NT2/D1 (cell line): Measurements from ENCODE around the gene SIGLEC1.

Source experiments
- DNase-seq: peaks from one replicate; pipeline ENCODE4 v3.0.0-alpha.2; 2011; ENCODE audit warnings: low read depth, low spot score
- H3K27me3 ChIP-seq: 2 replicates; pipeline ENCODE4 v1.6.0; 2011; ENCODE audit warnings: mild to moderate bottlenecking; ENCODE audit not compliant: insufficient read length, insufficient read depth
- H3K36me3 ChIP-seq: 2 replicates; pipeline ENCODE4 v1.6.1; 2011; ENCODE audit warnings: mild to moderate bottlenecking, low read length, mixed read lengths; ENCODE audit not compliant: insufficient read depth, insufficient read length
- H3K4me1 ChIP-seq: 2 replicates; pipeline ENCODE4 v1.5.1; 2011; ENCODE audit not compliant: insufficient read depth, insufficient read length
- H3K4me3 ChIP-seq: 2 replicates; pipeline ENCODE4 v1.5.1; 2011; ENCODE audit warnings: low read depth; ENCODE audit not compliant: insufficient read length
- H3K9ac ChIP-seq: 2 replicates; pipeline ENCODE4 v1.6.0; 2011; ENCODE audit warnings: low read depth; ENCODE audit not compliant: insufficient read length
- H3K9me3 ChIP-seq: 2 replicates; pipeline ENCODE4 v1.5.1; 2011; ENCODE audit warnings: mild to moderate bottlenecking, low read length; ENCODE audit not compliant: insufficient read depth
- SUZ12 ChIP-seq: IDR thresholded peaks from 2 replicates; pipeline ENCODE4 v1.6.1; 2011; ENCODE audit not compliant: insufficient read length, insufficient read depth; ENCODE audit errors: extremely low read depth
- YY1 ChIP-seq: IDR thresholded peaks from 2 replicates; pipeline ENCODE4 v1.6.1; 2011; ENCODE audit not compliant: insufficient read length, insufficient read depth
- ZNF274 ChIP-seq: IDR thresholded peaks from 2 replicates; pipeline ENCODE4 v1.6.1; 2011; ENCODE audit warnings: mild to moderate bottlenecking, low read depth, low read length

Gene SIGLEC1

DNA sequence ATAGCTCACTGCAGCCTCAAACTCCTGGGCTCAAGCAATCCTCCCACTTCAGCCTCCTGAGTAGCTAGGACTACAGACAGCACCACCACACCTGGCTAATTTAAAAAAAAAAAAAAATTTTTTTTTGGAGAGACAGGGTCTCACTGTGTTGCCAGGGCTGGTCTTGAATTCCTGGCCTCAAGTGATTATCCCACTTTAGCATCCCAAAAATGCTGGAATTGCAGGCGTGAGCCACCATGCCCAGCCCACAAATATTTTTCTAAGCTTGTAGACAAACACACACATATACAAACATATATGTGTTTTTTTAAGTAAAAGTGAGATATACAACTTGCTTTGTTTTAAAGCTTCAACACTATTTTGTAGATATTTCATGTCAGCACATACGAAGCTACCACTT is 30.9 kb upstream of the SIGLEC1 start:
- H3K4me1 ChIP-seq: peaks cover 15% of the 10 kb centered on the region
- no peak overlapping the region for H3K4me3 ChIP-seq
- no peaks in the 10 kb centered on the region for H3K9me3 ChIP-seq
- H3K27me3 ChIP-seq: no peaks in the 10 kb centered on the region
- no peak for DNase-seq
- TF ChIP-seq YY1 (no peak), ZNF274 (no peak), SUZ12 (no peak)
- peaks cover 9% of the 10 kb centered on the region for H3K36me3 ChIP-seq
- H3K9ac ChIP-seq: no peak overlapping the region

DNA sequence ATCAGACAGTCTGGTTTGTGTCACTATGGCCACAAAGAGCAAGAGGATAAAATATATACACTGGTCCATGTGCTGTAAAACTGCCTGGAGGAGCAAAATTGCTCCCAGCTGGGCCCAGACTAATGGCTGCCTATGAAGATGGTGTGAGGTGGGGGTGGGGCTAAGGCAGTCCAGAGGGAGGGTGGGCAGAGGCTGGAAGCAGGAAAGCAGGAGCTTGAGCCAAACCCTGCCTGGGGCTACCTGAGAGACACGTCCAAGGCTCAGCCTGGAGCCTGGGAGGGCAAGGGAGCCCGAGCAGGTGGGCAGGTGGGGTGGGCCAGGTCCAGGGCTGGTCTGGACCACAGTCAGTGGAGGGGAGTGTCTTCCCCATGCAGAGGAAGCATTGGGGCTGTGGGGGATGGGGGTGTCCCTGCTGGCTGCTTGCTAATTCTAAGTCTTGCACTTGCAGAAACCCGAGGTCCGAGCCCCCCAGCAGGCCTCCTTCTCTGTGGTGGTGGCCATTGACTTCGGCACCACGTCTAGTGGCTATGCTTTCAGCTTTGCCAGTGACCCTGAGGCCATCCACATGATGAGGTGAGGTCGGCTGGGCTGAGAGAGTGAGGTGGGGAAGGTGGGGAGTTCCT is 29.5 kb upstream of the SIGLEC1 start:
- H3K4me3 ChIP-seq: no peak overlapping the region
- H3K36me3 ChIP-seq: peaks cover 4% of the 10 kb centered on the region
- TF ChIP-seq ZNF274: no peak
- TF ChIP-seq SUZ12: no peak
- no peak for TF ChIP-seq YY1
- no peaks in the 10 kb centered on the region for H3K27me3 ChIP-seq
- no peak for DNase-seq
- no peaks in the 10 kb centered on the region for H3K9me3 ChIP-seq
- H3K9ac ChIP-seq: no peak overlapping the region
- peaks cover 15% of the 10 kb centered on the region for H3K4me1 ChIP-seq

DNA sequence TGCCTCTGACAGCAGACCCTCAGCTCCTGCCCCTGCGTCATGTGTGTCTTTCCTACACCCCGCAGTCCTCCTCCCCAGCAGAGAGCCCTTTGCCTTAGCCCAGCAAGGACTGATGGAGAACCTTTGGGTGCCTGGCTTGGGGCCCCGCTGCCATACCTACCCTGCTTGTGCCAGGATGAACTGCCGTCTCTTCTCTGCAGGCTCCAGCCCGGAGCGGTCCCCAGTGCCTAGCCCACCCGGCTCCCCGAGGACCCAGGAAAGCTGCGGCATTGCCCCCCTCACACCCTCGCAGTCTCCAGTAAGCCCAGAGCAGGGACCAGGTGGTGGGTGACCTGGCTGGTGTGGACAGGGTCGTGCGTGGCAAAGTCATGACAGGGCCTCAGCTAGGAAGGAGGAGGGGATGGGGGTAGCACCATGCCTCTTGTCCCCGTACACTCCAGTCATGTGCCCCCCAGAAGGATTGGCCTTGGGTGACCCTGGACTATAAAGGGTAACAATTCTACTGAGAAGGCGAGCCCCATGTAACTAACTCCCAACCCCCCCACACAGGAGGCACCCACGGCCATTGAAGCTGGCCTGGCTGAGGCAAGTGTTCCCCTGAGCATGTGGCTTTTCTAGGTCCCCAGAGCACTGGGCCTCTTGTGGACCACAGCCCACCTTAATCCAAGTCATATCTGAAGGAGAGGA is 28.4 kb upstream of the SIGLEC1 start:
- Histone ChIP-seq H3K9ac (no peak overlapping the region), H3K9me3 (no peaks in the 10 kb centered on the region), H3K4me3 (no peak overlapping the region), H3K36me3 (peaks cover 1% of the 10 kb centered on the region), H3K4me1 (peaks cover 15% of the 10 kb centered on the region), H3K27me3 (no peaks in the 10 kb centered on the region)
- TF ChIP-seq ZNF274 (no peak), SUZ12 (no peak), YY1 (no peak)
- no peak for DNase-seq

DNA sequence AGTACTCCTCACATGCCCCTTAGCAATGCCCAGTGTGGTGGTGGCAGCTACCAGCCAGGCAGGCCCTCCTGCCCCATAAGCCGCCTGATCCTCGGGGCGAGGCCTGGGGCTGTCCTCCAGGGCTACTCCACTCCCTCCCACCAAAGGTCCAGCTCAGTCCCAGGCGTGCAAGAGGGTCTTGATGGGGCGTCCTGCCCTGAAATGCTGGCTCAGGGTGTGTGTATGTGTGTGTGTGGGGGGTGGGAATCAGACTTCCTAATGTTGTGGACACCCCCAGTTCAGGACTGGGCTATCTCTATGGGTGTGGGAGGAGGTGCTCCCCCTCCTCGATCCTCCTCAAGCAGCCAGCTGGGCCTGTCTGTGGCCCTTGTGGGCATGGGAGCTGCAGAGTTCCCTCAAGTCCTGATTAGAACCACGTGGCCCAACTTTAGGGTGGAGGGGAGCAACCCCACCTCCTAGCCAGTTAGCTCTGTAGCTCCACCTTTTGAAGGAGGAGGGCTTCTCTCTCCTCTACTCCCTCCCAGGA is 27.6 kb upstream of the SIGLEC1 start:
- TF ChIP-seq SUZ12 (no peak), ZNF274 (no peak), YY1 (no peak)
- H3K4me1 ChIP-seq: peaks cover 15% of the 10 kb centered on the region
- DNase-seq: no peak
- H3K9me3 ChIP-seq: no peaks in the 10 kb centered on the region
- H3K36me3 ChIP-seq: no peaks in the 10 kb centered on the region
- H3K27me3 ChIP-seq: no peaks in the 10 kb centered on the region
- H3K4me3 ChIP-seq: no peak overlapping the region
- H3K9ac ChIP-seq: no peak overlapping the region

DNA sequence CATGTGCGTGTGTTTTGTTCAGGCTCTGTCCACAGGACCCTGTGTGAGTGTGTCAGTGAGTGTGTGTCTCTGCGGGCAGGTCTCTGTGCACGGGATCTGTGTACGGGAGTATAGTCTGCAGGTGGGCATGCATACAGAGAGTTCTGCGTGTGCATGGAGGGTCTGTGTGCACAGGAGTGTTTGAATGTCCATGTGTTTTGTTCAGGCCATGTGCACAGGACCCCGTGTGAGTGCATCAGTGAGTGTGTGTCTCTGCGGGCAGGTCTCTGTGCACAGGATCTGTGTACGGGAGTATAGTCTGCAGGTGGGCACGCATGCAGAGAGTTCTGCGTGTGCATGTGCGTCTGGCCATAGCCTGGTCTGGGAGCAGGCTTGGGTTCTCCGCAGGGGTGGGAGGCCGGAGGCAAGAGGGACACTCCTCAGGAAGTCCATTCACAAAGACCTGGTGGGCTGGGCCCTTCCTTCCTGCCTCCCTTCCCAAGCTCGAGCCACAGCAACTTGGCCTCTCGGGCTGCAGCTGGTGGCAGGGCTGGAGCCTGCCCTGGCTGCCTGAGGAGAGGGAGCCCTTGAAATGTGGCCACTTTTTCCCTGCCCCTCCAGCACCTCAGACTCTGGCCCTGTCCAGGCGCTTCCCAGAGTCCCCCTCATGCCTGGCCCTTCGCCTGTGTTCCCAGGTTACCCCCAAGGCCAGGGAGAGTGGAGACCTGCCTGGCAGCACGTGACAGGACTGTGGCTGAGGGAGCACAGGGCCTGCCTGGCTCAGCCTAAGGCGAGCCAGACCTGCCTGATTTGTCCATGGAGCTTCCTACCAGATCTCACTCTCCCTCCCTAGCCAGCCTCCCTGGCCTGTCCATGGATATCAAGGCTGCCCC is 26.9 kb upstream of the SIGLEC1 start:
- TF ChIP-seq ZNF274: no peak
- TF ChIP-seq YY1: no peak
- TF ChIP-seq SUZ12: no peak
- no peaks in the 10 kb centered on the region for H3K9me3 ChIP-seq
- H3K4me3 ChIP-seq: no peak overlapping the region
- DNase-seq: no peak
- peaks cover 16% of the 10 kb centered on the region for H3K4me1 ChIP-seq
- peak overlapping the region; percentile 64 for H3K9ac ChIP-seq
- no peaks in the 10 kb centered on the region for H3K36me3 ChIP-seq
- no peaks in the 10 kb centered on the region for H3K27me3 ChIP-seq

DNA sequence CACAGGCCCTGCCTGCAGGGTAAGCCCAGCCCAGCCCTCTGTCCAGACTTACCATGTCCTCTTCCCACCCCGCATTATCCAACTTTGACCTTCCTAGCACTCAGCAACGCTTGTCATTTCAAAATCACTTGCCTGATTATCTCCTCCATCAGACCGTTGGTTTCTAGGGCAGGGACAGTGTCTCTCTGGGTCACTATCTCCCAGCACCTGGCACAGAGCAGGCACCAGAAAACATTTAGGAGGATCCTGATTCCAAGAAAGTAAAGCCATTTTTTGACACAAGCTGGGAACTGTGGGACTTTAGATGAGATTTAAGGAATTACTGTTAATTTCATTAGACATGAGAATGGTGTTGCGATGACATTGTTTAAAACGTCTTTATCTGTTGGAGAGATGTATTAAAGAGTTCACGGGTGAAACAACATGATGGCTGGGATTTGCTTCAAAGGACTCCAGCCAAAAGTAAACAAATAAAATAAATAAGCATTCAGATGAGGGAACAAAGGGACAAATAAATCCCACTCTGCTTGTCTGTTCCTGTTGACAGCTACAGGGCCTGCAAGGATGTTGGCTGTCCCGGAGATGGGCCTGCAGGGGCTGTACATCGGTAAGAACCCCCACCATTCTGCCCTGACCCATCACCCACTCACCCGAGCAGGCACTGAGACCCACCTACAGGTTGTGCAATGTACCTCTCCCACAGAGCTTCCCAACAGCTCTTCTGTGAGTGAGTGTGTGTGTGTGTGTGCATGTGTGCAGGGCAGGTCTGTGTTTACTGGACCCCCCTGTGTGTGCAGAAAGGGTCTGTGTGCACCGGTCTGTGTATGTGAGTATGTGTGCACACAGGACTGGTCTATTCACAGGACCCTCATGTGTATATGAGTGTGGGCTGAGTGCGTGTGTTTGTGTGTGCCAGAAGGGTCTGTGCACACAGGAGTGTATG is 26.0 kb upstream of the SIGLEC1 start:
- H3K36me3 ChIP-seq: no peaks in the 10 kb centered on the region
- DNase-seq: no peak
- no peak overlapping the region for H3K4me3 ChIP-seq
- TF ChIP-seq ZNF274 (no peak), SUZ12 (no peak), YY1 (no peak)
- H3K9ac ChIP-seq: no peak overlapping the region
- H3K9me3 ChIP-seq: no peaks in the 10 kb centered on the region
- H3K27me3 ChIP-seq: peaks cover 4% of the 10 kb centered on the region
- peaks cover 18% of the 10 kb centered on the region for H3K4me1 ChIP-seq
